GM12801 (cell line): ENCODE measurements around the gene DDX5.

Source experiments
- CTCF ChIP-seq: IDR thresholded peaks from one replicate; pipeline ENCODE4 v1.5.1; 2011; ENCODE audit warnings: control low read depth; ENCODE audit not compliant: insufficient read length; ENCODE audit errors: extremely low read depth

DDX5 gene

GRCh38 chr17:64497565-64498035 lies 8.5 kb downstream of the DDX5 start:
- no peak for TF ChIP-seq CTCF

- no peak for TF ChIP-seq CTCF
Observed at GRCh38 chr17:64496786-64497564, 9.1 kb downstream of the DDX5 start, which contains the start of gene POLG2. TSS of gene POLG2 (minus strand) at chr17:64497054. CDS start at chr17:64496968, 86 bp downstream.

GRCh38 chr17:64496348-64496785 lies 9.7 kb downstream of the DDX5 start:
- TF ChIP-seq CTCF = no peak

GRCh38 chr17:64494121-64494520 lies 12.0 kb downstream of the DDX5 start:
- TF ChIP-seq CTCF = no peak

- no peak for TF ChIP-seq CTCF
Observed at GRCh38 chr17:64492481-64493109, 13.5 kb downstream of the DDX5 start.

- no peak for TF ChIP-seq CTCF
Observed at GRCh38 chr17:64491994-64492393, 14.1 kb downstream of the DDX5 start.

- no peak for TF ChIP-seq CTCF
Observed at GRCh38 chr17:64491034-64491860, 14.8 kb downstream of the DDX5 start.
